SK-N-SH (cell line): ENCODE results near the gene PRIMPOL. TPM values are rescaled to one million over a fixed set of nuclear protein-coding genes. Genes with fewer than 3 reads are reported as not detected.

Source experiments
- CTCF ChIA-PET: fragments of 300-600, 350-600 bp; formaldehyde crosslinking; extraction: SDS; loops from one replicate; lab custom pipeline; 2021; lab: Yijun Ruan, JAX
- POLR2A ChIA-PET: fragments of 350-600 bp; sonication (Branson Sonifier 250); formaldehyde crosslinking; extraction: SDS; loops from one replicate; lab custom pipeline; 2020; ENCODE audit warnings: antibody characterized with exemption, inconsistent platforms; lab: Yijun Ruan, JAX
- DNase-seq: peaks from one replicate; pipeline ENCODE4 v3.0.0; 2012
- H2AFZ ChIP-seq: fragments of 200-600 bp; sonication (generic); 2 replicates; pipeline ENCODE4 v1.8.1; 2016; ENCODE audit warnings: antibody characterized with exemption, mild to moderate bottlenecking, low read depth
- H3F3A ChIP-seq: fragments of 200-600 bp; sonication (generic); replicated peaks from 2 replicates; pipeline ENCODE3; 2016; ENCODE audit warnings: antibody characterized with exemption, mild to moderate bottlenecking; ENCODE audit not compliant: insufficient read depth
- H3K27ac ChIP-seq, 2 experiments: fragments of 200-500 bp in 1 of 2; fragments of 200-600 bp in 1 of 2; sonication (Bioruptor generic) in 1 of 2; sonication (generic), shearing (Covaris generic) in 1 of 2; 2 replicates each; pipeline versions ENCODE4 v1.5.1 to v1.6.1; 2014 to 2016; ENCODE audit warnings: low read depth in 2 of 2, inconsistent platforms in 1 of 2, low read length in 1 of 2, mild to moderate bottlenecking in 1 of 2, mixed read lengths in 1 of 2
- H3K27me3 ChIP-seq: fragments of 200-600 bp; sonication (generic), shearing (Covaris generic); 2 replicates; pipeline ENCODE4 v1.6.1; 2016; ENCODE audit warnings: mixed run types; ENCODE audit not compliant: insufficient read depth
- H3K36me3 ChIP-seq, 2 experiments: fragments of 200-500 bp in 1 of 2; fragments of 200-600 bp in 1 of 2; sonication (Bioruptor generic) in 1 of 2; sonication (generic) in 1 of 2; replicated peaks in 1 of 2; 2 replicates each; pipeline versions ENCODE3 to v1.5.1; 2014 to 2016; ENCODE audit warnings: low read length in 1 of 2, mild to moderate bottlenecking in 1 of 2; ENCODE audit not compliant: insufficient read depth in 2 of 2, control insufficient read depth in 1 of 2
- H3K4me1 ChIP-seq, 2 experiments: fragments of 200-500 bp in 1 of 2; fragments of 200-600 bp in 1 of 2; sonication (Bioruptor generic) in 1 of 2; sonication (generic), shearing (Covaris generic) in 1 of 2; 2 replicates each; pipeline versions ENCODE4 v1.5.1 to v1.6.1; 2014 to 2016; ENCODE audit warnings: low read depth in 1 of 2, low read length in 1 of 2, mixed run types in 1 of 2; ENCODE audit not compliant: insufficient read depth in 2 of 2, control insufficient read depth in 1 of 2
- H3K4me2 ChIP-seq: fragments of 200-600 bp; sonication (generic), shearing (Covaris generic); 2 replicates; pipeline ENCODE4 v1.6.1; 2017; ENCODE audit warnings: mixed run types
- H3K4me3 ChIP-seq, 2 experiments: fragments of 200-500 bp in 1 of 2; fragments of 200-600 bp in 1 of 2; sonication (Bioruptor generic) in 1 of 2; sonication (generic), shearing (Covaris generic) in 1 of 2; 2 replicates each; pipeline versions ENCODE4 v1.5.1 to v1.8.1; 2014 to 2016; ENCODE audit warnings: low read depth in 2 of 2, inconsistent platforms in 1 of 2, low read length in 1 of 2, mild to moderate bottlenecking in 1 of 2, mixed read lengths in 1 of 2, moderate library complexity in 1 of 2
- H3K79me2 ChIP-seq: fragments of 200-600 bp; sonication (generic); 2 replicates; pipeline ENCODE4 v1.8.1; 2017; ENCODE audit warnings: mild to moderate bottlenecking; ENCODE audit not compliant: insufficient read depth
- H3K9ac ChIP-seq: fragments of 200-600 bp; sonication (generic); 2 replicates; pipeline ENCODE4 v1.6.1; 2017; ENCODE audit warnings: mixed run types
- H3K9me2 ChIP-seq: fragments of 200-600 bp; sonication (generic); 2 replicates; pipeline ENCODE4 v1.6.1; 2017; ENCODE audit warnings: mixed run types
- H3K9me3 ChIP-seq: fragments of 200-600 bp; sonication (generic); 2 replicates; pipeline ENCODE4 v1.6.1; 2017; ENCODE audit warnings: mixed run types, mild to moderate bottlenecking, moderate library complexity
- H4K20me1 ChIP-seq: fragments of 200-600 bp; sonication (generic); 2 replicates; pipeline ENCODE4 v1.6.1; 2017; ENCODE audit warnings: mild to moderate bottlenecking, mixed run types; ENCODE audit not compliant: insufficient read depth
- CHD2 ChIP-seq: fragments of 150-350 bp; IDR thresholded peaks from 2 replicates; pipeline ENCODE4 v1.6.1; 2018; ENCODE audit warnings: low read length; ENCODE audit not compliant: partially characterized antibody
- ELF1 ChIP-seq: IDR thresholded peaks from 2 replicates; pipeline ENCODE4 v1.4.0; 2012
- FOSL2 ChIP-seq: IDR thresholded peaks from 2 replicates; pipeline ENCODE4 v1.4.0; 2012; ENCODE audit warnings: low read depth, mild to moderate bottlenecking, moderate library complexity, borderline replicate concordance
- FOXJ3 ChIP-seq: sonication (generic); formaldehyde crosslinking; IDR thresholded peaks from 2 replicates; pipeline ENCODE4 v1.5.1; 2020; ENCODE audit warnings: mild to moderate bottlenecking, missing genetic modification reagents
- GABPA ChIP-seq: IDR thresholded peaks from 2 replicates; pipeline ENCODE4 v1.4.0; 2012; ENCODE audit warnings: low read depth, mild to moderate bottlenecking
- JUND ChIP-seq: IDR thresholded peaks from 2 replicates; pipeline ENCODE4 v1.4.0; 2012
- NRF1 ChIP-seq: IDR thresholded peaks from 2 replicates; pipeline ENCODE4 v1.6.1; 2012; ENCODE audit warnings: low read depth, mild to moderate bottlenecking, low read length
- POLR2AphosphoS5 ChIP-seq: IDR thresholded peaks from 2 replicates; pipeline ENCODE4 v1.6.1; 2012; ENCODE audit warnings: low read depth, low read length
- RAD21 ChIP-seq: IDR thresholded peaks from 2 replicates; pipeline ENCODE4 v1.6.1; 2012; ENCODE audit warnings: mild to moderate bottlenecking, low read length
- RCOR1 ChIP-seq: fragments of 150-350 bp; IDR thresholded peaks from 2 replicates; pipeline ENCODE4 v1.6.1; 2017; ENCODE audit warnings: antibody characterized with exemption, low read length
- RFX5 ChIP-seq: IDR thresholded peaks from 2 replicates; pipeline ENCODE4 v1.6.1; 2012; ENCODE audit warnings: mild to moderate bottlenecking, improper control_type of control experiment, low read length
- SMC3 ChIP-seq: IDR thresholded peaks from 2 replicates; pipeline ENCODE4 v1.6.1; 2012; ENCODE audit warnings: low read depth, low read length, improper control_type of control experiment
- TAF1 ChIP-seq: IDR thresholded peaks from 2 replicates; pipeline ENCODE4 v1.6.1; 2012; ENCODE audit warnings: low read depth, mild to moderate bottlenecking, low read length, moderate library complexity, borderline replicate concordance
- TCF12 ChIP-seq: IDR thresholded peaks from 2 replicates; pipeline ENCODE4 v1.4.0; 2012
- YY1 ChIP-seq: IDR thresholded peaks from 2 replicates; pipeline ENCODE4 v1.4.0; 2012; ENCODE audit warnings: low read depth, mild to moderate bottlenecking
- WGBS: methylation state at CpG from one replicate; pipeline ENCODE4 v1.1.6; 2017; ENCODE audit warnings: low lambda C conversion rate; 5-methylcytosine and 5-hydroxymethylcytosine counted together
- polyA plus RNA-seq, 3 experiments: library from polyadenylated mRNA; depleted of rRNA; stranded (reverse); fragments of >200 nt; gene quantifications; 2 replicates each; pipeline ENCODE4 v1.2.3, GENCODE V29; 2012
- TF ChIP-seq, protein P1 (sequence below): IDR thresholded peaks from 2 replicates; pipeline ENCODE4; 2012
- TF ChIP-seq, protein P2 (sequence below): fragments of 200-600 bp; sonication (generic); IDR thresholded peaks from 2 replicates; pipeline ENCODE4 v1.6.1; 2017; ENCODE audit warnings: antibody characterized with exemption, mild to moderate bottlenecking, moderate library complexity
- TF ChIP-seq, protein P3 (sequence below): IDR thresholded peaks from 2 replicates; pipeline ENCODE4 v1.4.0; 2012; ENCODE audit warnings: low read depth, borderline replicate concordance
- TF ChIP-seq, protein P4 (sequence below): IDR thresholded peaks from 2 replicates; pipeline ENCODE4 v1.6.1; 2012; ENCODE audit warnings: mild to moderate bottlenecking, low read depth, low read length, moderate library complexity
- TF ChIP-seq, protein P5 (sequence below): fragments of 150-350 bp; IDR thresholded peaks from 2 replicates; pipeline ENCODE4 v1.6.1; 2017; ENCODE audit warnings: antibody characterized with exemption, low read length, low read depth, borderline replicate concordance

PRIMPOL gene
- polyA plus RNA-seq, 1 of the 3 experiments (the other 2 are of a cell fraction), result 8.0 TPM

DNA sequence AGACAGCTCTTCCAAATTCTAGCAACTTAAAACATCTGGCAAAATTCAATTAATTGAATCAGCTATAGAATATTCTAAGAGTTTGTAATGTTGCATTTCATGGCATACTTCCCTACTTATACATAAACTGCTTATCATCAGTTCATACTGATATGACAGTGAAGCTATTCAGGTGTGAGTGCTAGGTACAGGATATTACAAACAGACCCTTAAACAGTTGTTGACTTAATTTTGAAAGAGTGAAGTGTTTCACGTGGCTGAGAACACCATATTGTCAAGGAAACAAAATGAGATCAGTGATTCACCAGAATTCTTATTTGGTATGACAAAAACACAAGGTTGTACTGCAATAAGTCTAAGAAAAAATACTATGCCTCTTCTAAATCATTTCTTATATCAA is 56.9 kb downstream of the PRIMPOL start:
- WGBS, result 95% methylated on average over 1 of the region's 1 CpG
- Histone ChIP-seq H3F3A (no peaks in the 10 kb centered on the region), H3K9me3 (0 out of 2 replicates have a peak, but pooled peaks cover 4% of the 10 kb centered on the region), H3K4me2 (no peak overlapping the region), H3K9ac (no peak overlapping the region), H2AFZ (no peak overlapping the region), H3K79me2 (no peaks in the 10 kb centered on the region), H3K4me3 (no peak overlapping the region), H3K4me1 (no peaks in the 10 kb centered on the region), H3K27me3 (no peaks in the 10 kb centered on the region), H3K9me2 (no peaks in the 10 kb centered on the region), H3K27ac (no peak overlapping the region), H3K36me3 (peaks cover 21 to 32% of the 10 kb centered on the region in 2 experiments), H4K20me1 (no peaks in the 10 kb centered on the region)
- TF ChIP-seq SMC3 (no peak), RAD21 (no peak), RFX5 (no peak), GABPA (no peak), POLR2AphosphoS5 (no peak), FOXJ3 (no peak), CHD2 (no peak), ELF1 (no peak), JUND (no peak), TAF1 (no peak), YY1 (no peak), NRF1 (no peak), RCOR1 (no peak), TCF12 (no peak), FOSL2 (no peak)
- TF ChIP-seq, protein P1, sequence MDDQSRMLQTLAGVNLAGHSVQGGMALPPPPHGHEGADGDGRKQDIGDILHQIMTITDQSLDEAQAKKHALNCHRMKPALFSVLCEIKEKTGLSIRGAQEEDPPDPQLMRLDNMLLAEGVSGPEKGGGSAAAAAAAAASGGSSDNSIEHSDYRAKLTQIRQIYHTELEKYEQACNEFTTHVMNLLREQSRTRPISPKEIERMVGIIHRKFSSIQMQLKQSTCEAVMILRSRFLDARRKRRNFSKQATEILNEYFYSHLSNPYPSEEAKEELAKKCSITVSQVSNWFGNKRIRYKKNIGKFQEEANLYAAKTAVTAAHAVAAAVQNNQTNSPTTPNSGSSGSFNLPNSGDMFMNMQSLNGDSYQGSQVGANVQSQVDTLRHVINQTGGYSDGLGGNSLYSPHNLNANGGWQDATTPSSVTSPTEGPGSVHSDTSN, result no peak
- TF ChIP-seq, protein P2, sequence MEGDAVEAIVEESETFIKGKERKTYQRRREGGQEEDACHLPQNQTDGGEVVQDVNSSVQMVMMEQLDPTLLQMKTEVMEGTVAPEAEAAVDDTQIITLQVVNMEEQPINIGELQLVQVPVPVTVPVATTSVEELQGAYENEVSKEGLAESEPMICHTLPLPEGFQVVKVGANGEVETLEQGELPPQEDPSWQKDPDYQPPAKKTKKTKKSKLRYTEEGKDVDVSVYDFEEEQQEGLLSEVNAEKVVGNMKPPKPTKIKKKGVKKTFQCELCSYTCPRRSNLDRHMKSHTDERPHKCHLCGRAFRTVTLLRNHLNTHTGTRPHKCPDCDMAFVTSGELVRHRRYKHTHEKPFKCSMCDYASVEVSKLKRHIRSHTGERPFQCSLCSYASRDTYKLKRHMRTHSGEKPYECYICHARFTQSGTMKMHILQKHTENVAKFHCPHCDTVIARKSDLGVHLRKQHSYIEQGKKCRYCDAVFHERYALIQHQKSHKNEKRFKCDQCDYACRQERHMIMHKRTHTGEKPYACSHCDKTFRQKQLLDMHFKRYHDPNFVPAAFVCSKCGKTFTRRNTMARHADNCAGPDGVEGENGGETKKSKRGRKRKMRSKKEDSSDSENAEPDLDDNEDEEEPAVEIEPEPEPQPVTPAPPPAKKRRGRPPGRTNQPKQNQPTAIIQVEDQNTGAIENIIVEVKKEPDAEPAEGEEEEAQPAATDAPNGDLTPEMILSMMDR, result no peak
- TF ChIP-seq, protein P3, sequence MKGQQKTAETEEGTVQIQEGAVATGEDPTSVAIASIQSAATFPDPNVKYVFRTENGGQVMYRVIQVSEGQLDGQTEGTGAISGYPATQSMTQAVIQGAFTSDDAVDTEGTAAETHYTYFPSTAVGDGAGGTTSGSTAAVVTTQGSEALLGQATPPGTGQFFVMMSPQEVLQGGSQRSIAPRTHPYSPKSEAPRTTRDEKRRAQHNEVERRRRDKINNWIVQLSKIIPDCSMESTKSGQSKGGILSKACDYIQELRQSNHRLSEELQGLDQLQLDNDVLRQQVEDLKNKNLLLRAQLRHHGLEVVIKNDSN, result no peak
- TF ChIP-seq, protein P4, sequence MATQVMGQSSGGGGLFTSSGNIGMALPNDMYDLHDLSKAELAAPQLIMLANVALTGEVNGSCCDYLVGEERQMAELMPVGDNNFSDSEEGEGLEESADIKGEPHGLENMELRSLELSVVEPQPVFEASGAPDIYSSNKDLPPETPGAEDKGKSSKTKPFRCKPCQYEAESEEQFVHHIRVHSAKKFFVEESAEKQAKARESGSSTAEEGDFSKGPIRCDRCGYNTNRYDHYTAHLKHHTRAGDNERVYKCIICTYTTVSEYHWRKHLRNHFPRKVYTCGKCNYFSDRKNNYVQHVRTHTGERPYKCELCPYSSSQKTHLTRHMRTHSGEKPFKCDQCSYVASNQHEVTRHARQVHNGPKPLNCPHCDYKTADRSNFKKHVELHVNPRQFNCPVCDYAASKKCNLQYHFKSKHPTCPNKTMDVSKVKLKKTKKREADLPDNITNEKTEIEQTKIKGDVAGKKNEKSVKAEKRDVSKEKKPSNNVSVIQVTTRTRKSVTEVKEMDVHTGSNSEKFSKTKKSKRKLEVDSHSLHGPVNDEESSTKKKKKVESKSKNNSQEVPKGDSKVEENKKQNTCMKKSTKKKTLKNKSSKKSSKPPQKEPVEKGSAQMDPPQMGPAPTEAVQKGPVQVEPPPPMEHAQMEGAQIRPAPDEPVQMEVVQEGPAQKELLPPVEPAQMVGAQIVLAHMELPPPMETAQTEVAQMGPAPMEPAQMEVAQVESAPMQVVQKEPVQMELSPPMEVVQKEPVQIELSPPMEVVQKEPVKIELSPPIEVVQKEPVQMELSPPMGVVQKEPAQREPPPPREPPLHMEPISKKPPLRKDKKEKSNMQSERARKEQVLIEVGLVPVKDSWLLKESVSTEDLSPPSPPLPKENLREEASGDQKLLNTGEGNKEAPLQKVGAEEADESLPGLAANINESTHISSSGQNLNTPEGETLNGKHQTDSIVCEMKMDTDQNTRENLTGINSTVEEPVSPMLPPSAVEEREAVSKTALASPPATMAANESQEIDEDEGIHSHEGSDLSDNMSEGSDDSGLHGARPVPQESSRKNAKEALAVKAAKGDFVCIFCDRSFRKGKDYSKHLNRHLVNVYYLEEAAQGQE, result no peak
- TF ChIP-seq, protein P5, sequence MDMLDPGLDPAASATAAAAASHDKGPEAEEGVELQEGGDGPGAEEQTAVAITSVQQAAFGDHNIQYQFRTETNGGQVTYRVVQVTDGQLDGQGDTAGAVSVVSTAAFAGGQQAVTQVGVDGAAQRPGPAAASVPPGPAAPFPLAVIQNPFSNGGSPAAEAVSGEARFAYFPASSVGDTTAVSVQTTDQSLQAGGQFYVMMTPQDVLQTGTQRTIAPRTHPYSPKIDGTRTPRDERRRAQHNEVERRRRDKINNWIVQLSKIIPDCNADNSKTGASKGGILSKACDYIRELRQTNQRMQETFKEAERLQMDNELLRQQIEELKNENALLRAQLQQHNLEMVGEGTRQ, result no peak
- ChIA-PET POLR2A (no interaction called here), CTCF (no interaction called here)
- no peak for DNase-seq
